ENCODE results near the gene ARID5B.

Gene ARID5B

DNA sequence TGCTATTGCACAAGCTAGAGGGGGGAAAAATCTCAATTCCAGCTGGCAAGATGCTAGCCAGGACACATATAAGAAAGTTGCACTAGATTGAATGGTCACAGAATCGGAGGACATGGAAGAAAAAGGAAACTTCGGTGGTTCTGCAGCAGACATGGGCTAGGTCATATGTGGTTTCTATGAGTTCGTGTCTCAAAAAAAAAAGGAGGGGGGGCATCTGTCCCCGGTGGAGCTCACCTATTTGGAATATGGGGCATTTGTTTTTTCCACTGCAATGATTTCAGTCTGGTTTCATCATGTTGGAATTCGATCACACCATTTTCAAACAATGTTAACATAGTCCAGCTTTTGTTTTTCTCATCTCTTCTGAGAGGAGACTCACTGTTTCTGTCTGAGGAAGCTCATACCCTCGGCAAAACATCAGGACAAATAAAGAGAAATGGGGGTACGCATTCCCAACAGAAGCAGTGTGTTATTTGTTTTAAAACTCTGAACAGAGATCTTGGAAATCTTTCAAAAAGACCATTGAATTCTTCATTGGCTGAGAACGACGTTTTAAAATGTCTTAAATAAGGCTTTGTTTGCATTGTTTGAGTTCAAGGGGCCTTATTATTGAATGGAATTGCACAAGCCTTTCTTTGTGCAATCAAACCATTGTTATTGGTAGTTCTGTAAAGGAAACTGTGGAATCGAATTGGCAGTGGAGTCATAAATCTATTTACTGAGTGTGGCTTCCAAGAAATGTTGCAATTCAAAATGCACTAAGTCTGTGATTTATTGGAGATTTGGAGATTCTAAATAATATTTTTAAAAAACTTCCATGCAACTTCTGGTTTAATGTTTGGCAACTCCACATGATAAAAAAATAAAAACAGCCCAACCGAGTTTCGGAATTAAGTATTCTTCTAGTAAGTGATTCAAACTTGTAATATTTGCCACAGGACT lies 194.0 kb downstream of the ARID5B start:
- no peak for DNase-seq (ENCODE audit: low read depth)

DNA sequence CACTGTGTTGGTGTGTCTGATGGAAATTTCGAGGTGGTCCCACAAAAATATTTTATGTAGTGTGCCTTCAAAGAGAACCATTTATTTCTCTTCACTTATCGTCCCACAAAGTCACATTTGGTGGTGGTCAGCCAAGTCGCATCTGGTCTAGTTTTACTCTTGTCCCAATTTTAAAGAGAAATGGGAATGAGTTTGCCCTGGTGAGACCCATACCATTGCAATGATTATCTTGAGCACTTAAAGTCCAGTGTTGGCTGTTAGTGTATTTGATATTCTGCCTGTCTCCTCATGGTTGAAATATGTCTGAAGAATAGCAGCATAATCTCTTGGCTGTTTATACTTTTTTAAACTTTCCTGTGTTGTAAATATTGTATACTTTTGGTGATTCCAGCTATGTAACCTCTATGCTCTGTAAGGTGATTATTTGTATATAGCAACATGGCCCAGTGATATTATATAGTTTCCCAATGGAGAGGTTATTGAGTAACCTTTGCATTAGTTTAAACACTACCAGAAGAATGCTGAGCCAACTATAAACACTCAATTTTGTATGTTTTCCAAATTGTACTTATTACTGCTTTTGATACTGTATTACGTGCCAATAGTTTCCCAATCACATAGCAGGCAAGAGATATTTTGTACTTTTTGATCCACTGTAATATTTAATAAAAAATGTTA lies 194.9 kb downstream of the ARID5B start:
- DNase-seq (ENCODE audit: low read depth) = no peak

DNA sequence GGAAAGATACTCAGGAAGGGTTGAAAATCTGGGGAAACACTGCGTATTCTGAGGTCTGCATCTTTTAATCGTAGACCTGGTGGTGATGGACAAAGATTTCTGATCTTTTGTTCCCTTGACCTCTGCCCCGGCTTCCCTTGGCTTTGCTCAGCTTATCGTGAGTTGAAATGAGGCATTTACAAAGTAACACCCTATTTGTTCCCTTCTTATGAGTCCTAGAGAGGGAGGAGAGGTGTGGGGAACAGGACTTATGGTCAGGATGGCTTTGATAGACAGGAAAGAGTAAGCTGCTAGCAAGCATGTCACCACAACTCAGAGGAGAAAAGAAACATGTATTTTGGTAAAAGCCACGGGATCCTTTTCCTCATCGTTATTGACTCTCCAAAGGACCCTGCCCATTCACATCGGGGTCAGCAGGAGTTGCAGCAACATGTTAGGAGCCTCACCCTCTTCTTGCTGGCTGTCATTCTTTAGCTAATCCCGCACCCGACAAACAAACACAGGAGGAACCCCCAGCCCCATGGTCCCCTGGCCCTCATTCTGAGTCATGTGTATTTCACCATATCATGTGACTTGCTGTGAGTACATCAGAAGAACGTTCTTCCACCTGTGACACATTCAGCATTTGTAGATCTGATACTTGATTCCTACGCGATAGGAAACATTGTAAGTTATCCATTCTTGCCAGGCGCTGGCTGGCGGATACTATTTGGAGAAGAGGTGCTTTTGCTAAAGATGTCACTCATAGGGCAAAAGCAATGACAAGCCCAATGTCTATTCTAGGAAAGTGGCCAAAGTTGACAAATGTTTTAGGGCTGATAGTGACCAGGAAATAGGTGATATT lies 197.0 kb downstream of the ARID5B start:
- DNase-seq (ENCODE audit: low read depth) = no peak

DNA sequence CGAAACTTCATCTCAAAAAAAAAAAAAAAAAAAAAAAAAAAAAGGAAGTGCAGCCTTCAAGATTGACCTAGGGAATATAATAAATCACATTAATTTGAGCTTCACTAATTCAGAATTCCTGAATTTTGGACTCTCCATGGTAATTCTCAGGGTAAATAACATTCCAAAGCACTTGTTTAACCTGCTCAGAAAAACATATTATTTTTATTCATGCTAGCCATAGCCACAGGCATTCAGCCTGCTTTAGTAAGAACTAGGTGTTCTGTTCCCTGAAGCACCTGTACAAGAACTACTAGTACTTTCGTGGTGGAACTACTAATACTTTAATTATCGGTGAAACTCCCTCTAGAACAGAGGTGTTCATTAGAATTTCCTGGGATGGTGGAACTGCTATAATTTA lies 197.8 kb downstream of the ARID5B start:
- no peak for DNase-seq (ENCODE audit: low read depth)

DNA sequence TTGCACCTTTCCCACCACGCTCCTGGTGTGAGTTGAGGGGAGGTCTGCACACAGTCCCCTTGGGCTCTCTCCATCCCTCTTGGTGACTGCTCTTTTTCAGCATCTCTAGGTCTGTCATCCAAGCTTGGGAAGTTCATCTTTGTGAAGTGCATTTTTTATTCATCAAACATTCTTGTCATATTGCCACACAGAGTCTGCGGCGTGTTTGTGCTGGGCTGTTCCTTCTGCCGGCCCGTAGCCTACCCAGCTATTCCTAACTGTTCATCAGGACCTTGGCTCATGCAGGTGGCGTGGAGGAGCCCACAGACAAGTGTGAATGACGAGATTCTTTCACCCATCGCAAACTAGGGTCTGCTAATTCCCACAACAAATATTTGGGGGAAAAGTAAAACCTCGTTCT lies 202.4 kb downstream of the ARID5B start:
- DNase-seq (ENCODE audit: low read depth) = no peak

DNA sequence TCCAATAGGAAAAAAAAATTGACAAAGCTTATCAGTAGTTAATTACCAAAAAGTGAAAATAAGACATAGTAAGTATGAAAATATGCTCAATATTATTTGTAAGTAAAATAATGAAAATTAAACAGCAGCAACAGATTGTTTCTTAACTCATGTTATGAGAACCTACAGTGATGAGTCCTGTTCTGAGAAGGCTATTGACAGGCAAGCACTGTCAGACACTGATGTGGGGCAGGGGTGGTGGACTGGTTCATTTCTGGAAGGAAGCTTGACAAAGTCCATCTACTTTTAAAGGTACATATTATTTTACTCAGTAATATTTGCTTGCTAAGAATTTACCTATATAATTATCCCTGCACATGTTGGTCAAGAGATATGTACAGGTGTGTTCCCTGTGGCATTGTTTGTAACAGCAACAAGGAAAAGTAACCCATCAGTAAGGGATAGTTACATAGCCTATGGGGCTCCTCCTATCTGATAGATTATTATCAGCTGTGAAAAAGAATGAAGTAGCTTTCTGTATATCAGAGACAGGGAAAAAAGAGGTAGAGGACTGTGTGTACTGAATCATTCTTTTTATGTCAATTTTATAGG lies 205.5 kb downstream of the ARID5B start:
- DNase-seq (ENCODE audit: low read depth) = no peak

DNA sequence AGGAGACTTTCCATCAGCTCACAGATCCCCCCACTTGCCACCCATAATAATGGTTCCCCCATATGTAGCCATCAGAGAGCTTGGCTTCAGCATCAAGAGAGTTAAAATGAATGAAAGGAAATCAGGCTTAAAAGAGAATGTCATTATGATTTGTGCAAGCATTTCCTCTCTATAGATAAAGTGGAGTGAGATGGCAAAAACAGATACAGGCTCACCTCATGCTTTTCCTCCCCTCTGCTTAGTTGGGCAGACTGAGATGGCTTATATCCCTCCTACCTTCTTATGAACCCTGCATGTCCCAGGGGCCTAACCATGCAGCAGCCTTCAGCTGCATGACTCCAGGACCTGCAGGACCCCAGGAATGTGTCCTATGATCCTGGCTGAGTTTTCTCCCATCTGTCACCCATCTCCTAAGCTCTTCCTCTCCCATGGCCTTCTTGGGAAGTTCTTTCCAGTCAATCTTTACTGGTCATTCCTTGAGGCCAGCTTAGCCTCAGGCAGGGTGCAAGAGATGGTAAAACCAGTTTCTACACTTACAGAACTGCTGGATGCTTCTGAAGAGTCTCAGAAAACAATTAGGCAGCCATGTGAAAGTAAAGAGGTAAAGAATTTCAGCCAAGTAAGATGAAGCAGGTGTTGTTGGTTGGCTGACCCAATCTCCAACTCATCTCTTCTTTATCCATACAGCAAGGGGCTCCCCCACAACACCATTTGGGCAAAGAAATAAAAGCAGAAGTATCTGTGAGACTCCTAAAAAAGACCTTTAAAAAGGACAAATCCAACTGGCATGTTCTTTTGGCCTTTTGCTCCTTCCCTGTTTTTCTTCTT lies 207.5 kb downstream of the ARID5B start:
- DNase-seq (ENCODE audit: low read depth) = no peak

DNA sequence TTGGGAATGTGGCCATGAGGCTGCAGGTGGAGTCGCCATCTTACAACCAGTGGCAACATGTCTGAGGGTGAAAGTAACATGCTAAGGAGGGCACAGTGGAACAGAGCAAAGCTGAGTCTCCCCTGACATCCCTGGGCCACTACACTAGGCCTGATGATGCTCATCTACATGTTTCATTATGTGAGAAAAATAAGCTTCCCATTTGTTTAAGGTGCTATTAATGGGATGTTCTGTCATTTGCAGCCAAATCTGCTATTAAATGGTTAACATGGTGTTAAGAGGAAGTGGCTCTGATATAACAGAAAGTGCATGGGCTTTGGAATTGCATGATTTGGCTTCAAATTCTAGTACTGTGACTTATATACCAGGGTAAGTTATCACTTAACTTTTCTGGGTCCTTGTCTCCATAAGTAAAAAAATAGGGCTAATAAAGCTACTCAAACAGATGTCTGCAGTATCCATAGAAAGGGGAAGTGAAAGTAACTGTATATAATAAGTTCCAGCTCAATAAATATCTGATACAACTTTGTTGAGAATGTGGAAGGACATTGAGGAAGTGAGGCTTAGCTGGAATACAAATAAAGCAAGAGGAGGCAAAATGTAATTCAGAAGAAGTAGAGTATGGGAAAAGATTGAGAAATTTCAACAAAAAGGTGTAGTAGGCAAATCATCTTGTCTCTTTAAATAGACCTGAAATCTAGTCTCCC lies 208.2 kb downstream of the ARID5B start:
- DNase-seq (ENCODE audit: low read depth) = no peak

DNA sequence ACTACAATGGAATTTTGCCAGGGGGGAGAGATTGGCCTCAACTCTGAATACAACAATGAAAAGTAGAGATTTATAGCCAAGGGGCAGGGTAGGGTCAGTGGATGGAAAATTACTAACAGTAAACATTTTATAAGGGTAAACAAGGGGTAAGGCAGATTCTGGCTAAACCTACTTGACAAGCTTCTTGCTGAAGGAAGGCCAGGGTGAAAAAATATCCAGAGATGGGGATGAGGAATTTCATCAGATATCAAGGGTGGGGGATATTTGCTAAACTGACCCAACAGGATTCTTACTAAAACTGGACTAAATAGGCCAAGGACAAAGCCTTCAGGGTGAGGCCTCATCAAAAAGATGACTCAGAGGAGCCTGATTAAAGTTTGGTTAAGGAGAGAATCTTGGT lies 210.8 kb downstream of the ARID5B start:
- DNase-seq (ENCODE audit: low read depth) = no peak

DNA sequence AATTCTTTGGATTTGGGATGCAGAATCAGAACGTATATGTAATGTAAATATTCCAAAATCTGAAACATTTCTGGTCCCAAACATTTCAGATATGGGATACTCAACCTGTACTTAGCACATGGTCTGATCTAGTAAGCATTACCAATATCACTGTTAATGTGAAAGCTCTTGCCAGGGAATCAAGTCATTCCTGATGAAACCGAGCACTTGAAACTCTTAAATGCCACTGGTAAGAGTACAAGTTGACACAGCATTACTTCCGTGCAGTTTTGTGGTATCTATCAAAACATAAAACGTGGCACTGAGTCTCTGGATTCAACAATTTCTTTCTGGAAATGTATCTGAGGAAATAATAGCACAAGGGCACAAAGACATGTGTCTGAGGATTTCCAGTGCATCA lies 211.5 kb downstream of the ARID5B start:
- no peak for DNase-seq (ENCODE audit: low read depth)

DNA sequence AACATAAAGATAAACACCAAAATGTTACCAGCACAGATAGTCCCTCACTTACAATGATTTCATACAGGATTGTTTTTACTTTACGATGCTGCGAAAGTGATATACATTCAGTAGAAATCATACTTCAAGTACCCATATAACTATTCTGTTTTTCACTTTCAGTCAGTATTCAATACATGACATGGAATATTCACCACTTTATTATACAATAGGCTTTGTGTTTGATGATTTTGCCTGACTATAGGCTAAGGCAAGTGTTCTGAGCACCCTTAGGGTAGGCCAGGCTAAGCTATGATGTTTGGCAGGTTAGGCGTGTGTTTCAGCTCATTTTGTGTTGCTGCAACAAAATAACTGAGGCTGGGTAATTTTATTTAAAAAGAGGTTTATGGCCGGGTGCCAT lies 212.2 kb downstream of the ARID5B start:
- no peak for DNase-seq (ENCODE audit: low read depth)

DNA sequence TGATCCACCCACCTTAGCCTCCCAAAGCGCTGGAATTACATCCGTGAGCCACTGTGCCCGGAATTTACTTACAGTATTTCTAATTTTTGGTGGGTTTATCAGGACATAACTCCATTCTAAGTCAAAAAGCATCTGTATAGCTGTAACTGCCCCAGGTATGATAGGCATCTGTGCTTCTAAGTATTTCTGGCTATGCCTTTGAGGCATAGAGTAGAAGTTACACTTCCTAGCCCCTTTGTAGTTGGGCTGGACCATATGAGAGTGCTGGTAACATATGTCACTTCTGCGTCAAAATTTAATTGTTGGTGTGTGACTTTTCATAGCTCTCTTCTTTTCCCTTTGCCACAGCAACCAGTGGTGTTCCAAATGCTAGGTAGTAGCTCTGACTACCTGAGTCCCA lies 213.8 kb downstream of the ARID5B start:
- no peak for DNase-seq (ENCODE audit: low read depth)

DNA sequence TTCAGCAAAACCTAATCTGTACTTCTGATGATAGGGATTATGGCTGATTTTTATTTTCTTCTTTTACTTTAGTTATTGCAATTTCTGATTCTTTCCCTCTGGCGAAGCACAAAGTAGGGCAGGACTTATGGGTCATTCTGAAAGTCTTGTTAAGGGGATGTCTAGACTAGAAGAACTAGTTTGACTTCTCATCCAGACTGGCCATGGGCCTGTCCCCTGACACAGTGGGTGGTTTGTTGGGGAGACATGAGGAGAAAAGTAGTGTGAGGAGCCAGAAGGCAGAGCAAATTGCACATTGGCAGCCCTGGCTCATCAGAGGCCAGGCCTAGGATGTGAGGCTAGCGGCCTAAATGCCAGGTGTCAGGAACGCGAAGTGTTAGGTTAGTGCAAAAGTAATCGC lies 214.3 kb downstream of the ARID5B start:
- no peak for DNase-seq (ENCODE audit: low read depth)

DNA sequence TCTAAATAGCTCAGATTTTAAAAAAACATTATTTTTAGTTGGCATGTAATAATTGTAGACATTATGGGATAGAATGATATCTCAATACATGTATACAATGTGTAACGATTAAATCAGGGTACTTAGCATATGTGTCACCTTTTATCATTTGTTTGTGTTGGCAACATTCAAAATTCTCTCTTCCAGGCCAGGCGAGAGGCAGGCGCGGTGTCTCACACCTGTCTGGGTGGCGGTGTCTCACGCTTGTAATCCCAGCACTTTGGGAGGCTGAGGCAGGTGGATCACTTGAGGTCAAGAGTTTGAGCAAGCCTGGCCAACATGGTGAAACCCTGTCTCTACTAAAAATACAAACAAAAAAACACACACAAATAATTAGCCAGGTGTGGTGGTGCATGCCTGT lies 215.4 kb downstream of the ARID5B start:
- DNase-seq (ENCODE audit: low read depth) = no peak

DNA sequence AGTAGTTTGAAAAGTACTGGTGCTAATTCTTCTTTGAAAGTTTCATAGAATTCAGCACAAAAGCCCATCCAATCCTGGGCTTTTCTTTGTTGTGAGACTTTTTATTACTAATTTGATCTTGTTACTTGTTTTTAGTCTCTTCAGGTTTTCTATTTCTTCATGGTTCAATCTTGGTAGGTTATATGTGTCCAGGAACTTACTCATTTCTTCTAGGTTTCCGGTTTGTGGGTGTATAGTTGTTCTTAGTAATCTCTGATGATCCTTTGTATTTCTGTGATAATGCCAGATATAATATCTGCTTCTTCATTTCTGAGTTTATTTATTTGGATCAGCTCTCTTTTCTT lies 219.7 kb downstream of the ARID5B start:
- DNase-seq (ENCODE audit: low read depth) = no peak

DNA sequence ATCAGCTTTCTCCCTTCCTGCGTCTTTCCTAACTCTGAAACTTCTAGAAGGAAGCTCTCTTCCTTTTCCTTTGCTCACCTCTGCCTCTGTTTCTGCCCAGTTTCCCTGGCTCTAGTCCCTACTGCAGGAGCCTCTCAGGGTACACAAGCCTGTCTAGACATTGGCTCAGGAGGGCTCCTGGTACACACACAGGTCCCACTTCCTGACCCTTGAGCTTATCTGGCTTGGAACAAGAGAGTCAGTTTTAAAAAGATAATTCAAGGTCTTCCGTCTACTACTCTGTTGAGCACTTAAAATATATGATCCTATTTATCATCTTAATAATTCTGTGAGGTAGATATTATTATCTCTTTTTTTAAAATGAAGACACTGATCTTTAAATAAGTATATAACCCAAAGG lies 226.5 kb downstream of the ARID5B start:
- no peak for DNase-seq (ENCODE audit: low read depth)

DNA sequence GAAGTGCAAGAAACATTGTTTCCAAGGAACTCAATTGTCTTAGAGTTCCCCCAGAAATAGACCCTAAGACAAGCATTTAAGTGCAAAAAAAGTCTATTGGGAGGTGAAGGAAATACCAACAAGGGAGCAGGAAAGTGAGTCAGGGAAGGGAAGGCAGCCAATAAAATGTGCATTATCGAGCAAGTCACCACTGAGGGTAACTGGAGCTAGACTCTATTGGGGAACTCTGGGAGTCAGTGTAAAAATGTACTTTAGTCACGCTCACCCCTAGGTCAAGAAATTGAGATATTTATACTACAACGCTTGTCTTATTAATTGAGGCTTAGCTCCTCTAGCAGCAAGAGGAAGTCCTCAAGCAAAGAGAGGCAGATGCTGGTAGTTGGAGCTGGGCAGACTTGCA lies 229.4 kb downstream of the ARID5B start:
- DNase-seq (ENCODE audit: low read depth) = no peak

DNA sequence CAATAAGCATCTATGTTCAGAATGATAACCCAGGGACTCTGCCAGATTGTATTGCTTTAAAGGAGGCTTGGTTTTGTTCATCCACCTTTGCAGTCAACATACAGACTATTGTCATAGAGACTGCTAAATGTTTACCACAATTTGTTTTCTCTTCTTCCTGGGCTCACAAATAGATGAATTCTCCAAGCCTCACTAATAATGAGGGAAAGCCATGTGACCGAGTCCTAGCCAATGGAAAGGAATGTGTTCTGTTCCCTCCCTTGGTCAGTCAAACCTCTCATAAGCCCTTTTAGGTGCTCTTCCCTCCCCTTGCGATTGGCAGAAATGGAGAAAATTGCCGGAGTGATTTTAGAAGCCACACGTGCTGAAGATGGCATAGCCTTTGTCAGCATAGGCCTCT lies 230.2 kb downstream of the ARID5B start:
- DNase-seq (ENCODE audit: low read depth) = no peak

DNA sequence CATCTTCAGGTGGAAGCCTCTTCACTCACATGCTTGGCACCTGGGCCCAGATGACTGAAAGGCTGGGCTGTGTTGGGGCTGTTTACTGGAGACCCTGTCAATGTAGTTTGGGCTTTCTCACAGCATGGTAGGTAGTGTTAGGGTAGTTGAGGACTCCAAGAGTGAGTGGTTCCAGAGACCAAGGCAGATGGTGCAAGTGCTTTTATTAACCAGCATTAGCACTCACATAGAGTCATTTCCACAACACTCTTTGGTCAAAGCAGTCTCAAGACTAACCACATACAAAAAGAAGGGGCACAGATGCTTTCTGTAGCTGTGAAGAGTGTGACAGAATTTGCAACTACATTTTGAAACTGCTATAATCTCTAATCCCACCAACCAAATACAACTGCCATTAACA lies 232.1 kb downstream of the ARID5B start:
- DNase-seq (ENCODE audit: low read depth) = no peak

DNA sequence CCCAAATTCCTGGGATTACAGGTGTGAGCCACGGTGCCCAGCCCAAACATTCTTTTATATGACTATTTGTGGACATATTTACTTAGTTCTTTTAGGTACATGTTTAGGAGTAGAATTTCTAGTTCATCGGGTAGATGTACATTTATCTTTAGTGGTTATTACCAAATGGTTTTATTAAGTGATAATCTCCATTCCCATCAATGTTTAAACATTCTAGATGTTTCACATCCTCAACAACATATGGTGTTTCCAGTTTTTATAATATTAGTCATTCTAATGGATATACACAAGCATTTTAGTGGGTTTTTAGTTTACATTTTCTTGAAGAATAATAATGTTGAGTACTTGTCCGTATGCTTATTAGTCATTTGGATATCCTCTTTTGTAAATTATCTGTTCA lies 235.4 kb downstream of the ARID5B start:
- DNase-seq (ENCODE audit: low read depth) = no peak
